SK-MEL-5 (cell line): ENCODE measurements around the gene TRABD. TPM values are rescaled to one million over a fixed set of nuclear protein-coding genes. Genes with fewer than 3 reads are reported as not detected.

Experiments used
- DNase-seq: peaks from one replicate; pipeline ENCODE4 v3.0.0-alpha.2; 2016; ENCODE audit warnings: low read depth, low spot score
- in situ Hi-C: cut with HindIII; loops from 2 replicates; pipeline ENCODE4 v1.10.0; 2016; ENCODE audit warnings: low sequenced_read_pairs, high pct_unique_total_duplicates, low pct_unique_long_range_greater_than_20kb
- total RNA-seq: library from RNA; depleted of rRNA; stranded (reverse); fragments of >200 nt; shearing (Covaris generic); gene quantifications from 2 replicates; pipeline ENCODE4 v1.2.3, GENCODE V29; 2014

TRABD gene
- total RNA-seq, 1 experiment from 2014 or later, result 29.6 TPM

DNA sequence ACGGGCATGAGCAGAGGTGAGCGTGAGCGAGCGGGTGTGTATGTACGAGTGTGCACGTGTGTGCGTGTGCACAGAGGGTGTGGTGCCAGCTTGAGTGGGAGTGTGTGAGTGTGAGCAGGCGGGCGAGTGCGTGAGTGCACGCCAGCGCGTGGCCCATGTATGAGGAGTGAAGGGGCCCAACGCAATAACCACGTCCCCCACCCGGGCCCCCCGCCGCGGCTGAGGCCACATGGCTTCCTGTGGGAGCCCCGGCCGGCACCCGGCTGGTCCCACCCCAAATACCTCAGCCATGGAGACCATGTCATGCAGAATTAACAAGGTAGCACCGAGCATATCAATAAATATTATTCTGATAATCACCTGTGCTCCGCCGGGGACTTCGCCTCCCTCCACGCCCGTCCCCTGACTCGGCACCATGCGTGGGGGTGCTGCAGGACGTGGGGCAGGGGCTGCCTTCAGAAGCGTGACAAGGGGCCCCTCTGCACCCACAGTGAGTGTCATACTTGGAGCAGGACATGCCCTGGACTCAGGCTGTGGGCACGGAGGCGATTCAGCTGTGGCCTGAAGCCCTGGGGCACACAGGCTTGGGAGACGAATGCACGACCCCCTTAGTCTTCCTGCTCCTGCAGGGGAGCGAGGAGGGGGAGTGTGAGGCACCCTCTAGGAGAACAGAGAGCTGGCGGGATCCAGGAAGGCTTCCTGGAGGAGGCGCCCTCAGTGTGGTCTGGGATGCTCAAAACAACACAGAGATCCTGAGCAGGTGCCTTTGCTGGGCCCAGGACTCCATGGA is 5.6 kb upstream of the TRABD start:
- in situ Hi-C loops, result no loop called here

DNA sequence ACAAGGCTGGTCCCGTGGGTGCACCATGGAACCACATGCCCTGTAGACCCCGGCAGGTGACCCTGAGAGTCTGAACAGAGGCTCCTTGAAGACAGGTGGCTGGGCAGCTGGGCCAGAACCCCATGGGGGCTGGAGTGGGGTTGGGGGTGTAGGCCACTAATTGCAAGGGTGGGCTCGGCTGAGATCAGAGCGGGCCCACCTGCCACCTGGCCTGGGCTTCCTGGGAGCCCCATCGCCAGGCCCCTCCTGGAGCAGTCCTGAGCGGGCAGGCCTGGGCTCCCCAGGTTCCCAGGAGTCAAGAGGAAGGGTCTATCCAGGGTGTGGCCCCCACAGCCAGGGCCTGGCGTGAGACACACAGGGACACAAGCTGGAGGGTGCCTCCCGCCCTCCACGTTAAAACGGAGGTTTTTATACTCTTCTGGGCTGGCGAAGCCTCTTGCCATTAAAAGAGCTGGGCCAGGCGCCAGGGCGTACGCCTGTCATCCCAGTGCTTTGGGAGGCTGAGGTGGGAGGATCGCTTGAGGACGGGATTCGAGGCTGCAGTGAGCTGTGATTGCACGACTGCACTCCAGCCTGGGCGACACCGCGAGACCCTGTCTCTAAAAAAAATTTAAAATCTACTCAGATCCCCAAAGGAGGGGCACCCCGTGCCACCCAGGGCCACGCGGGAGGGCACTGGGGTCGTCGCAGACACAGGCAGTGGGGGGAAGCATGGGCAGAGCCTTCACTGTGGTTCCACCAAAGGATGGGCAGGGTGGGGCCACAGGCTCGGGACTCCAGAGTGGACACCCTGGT is 4.8 kb upstream of the TRABD start:
- no peak for DNase-seq
- in situ Hi-C loops, result no loop called here

More for the DNA sequence above, 5.6 kb upstream of the TRABD start:
- DNase-seq, result no peak

GRCh38 chr22:50182176-50183081 is 3.3 kb upstream of the TRABD start:
- no peak for DNase-seq
- in situ Hi-C loops, result no loop called here

DNA sequence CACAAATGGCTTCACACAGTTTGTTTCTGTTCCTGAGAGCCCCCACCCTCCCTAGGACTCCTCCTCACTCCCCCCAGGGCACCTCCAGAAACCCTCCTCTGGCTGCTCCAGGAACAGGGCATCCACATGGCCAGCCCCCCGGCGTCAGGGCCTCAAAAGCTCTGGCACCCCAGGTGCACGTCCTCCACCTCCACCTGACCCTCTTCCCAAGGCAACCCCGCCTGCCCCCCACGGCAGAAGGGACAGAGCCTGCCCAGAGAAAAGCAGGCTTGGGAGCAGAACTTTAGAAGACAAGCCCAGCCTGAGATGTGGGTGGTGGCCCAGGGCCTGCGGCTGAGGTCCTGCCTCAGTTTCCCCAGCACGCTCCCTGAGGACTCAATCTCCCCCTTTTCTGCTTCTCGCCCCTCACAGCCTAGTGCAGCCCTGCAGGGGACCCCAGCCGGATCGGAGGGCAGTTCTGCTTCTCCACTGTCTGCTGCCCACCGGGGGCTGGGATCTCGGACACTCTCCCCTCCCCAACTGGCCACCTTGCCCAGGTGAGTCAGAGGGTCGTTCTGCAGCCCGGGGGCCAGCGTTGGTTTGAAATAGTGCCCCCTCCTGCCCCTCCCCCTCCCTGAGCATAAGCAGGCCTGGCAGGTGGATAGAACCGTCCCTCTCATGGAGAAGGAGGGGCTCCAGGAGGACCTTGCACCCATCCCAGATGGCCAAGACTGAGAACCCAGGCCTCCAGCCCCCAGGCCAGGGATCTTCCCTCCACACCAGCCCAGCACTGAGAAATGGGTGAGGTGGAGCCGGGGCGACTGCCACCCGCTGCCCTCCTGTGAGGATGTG is 2.4 kb upstream of the TRABD start:
- DNase-seq, result no peak
- in situ Hi-C loops, result no loop called here

- DNase-seq, result peak; percentile 37
- in situ Hi-C loops, result no loop called here
Observed at GRCh38 chr22:50184004-50184901, 1.5 kb upstream of the TRABD start.

- in situ Hi-C loops, result no loop called here
- DNase-seq, result no peak
Observed at GRCh38 chr22:50184902-50185374, 775 bp upstream of the TRABD start.

GRCh38 chr22:50186181-50186714 is 535 bp downstream of the TRABD start:
- in situ Hi-C loops, result no loop called here
- no peak for DNase-seq

DNA sequence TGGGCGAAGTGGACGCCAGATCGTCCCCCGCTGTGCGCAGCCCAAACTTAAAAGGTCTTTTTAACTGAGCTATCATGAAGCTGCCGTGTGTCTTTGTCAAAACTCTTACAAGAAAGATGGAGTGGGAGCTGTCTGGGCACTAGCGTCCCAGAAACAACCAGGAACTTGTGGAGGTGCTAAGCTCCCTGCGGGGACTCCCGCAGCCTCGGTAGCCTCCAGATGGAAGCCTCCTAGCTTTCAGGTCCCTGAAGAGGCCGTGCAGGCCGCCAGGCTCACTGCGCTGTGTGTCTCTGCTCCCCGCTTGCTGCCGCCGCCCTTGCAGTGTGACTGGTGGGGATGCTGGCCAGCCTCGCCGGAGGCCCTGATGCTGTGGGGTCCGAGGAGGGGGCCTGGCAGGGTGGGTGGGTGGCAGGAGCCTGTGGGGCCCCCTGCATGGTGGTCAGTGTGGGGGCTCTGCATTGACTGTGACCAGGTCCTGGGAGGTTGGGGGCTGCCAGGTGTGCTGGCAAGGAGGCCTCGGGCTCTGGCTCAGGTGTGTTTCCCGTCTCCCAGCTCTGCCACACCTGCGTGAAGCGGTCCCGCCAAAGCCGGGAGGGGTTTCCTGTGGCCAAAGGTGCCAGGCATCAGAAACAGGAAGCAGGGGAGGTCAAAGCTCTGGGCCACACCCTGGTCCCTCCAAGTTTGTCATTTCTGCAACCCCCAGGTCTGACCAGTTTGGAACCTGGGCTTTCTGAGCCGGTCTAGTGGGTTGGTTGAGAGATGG is 1.2 kb downstream of the TRABD start:
- DNase-seq, result no peak
- in situ Hi-C loops, result no loop called here

- DNase-seq, result no peak
- in situ Hi-C loops, result no loop called here
Observed at GRCh38 chr22:50188356-50188755, 2.6 kb downstream of the TRABD start.

DNA sequence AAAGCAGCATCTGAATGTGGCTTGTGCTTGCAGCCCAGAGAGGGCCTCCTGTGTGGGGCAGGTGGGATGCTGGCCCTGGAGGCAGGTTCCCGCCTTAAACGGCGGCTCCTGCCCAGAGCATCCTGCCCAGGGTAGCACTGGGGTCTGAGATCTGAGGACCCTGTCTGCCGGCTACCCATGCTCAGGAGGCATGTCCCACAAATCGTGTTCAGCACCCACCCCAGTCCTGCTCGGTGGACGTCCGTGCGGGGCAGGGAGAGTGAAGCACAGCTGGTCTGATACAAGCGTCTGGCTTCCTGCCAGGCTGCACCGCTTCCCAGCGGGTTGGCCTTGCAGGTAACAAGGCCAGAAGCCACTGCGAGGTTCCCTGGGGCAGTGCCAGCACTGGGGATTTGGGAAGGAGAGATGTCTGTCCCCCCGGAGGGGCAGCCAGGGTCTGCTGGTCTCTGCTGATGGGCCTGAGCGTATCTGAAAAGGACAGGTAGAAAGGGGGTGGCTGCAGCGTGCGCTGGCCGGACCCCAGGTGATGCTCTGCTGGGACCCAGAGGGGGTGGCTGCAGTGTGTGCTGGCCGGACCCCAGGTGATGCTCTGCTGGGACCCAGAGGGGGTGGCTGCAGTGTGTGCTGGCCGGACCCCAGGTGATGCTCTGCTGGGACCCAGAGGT is 3.6 kb downstream of the TRABD start:
- in situ Hi-C loops, result no loop called here

DNA sequence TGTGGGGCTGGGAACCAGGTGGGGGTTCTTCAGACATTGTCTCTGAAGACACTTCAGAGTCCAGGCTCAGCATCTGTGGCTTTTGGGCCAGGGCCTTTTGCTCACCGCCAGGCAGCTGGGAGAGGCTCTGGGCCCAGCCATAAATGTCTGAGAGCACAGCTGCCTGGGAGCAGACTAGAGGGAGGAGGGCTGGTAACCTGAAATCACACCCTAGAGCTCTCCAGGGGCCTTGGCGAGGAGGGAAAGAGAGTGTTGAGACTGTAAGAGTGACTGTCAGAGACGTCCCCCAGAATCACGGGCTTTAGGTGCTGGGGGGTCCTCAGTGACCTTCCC is 4.1 kb downstream of the TRABD start:
- DNase-seq, result no peak
- in situ Hi-C loops, result no loop called here

More for the DNA sequence above, 3.6 kb downstream of the TRABD start:
- DNase-seq, result no peak

- in situ Hi-C loops, result no loop called here
- peak; percentile 64 for DNase-seq
Observed at GRCh38 chr22:50190182-50190940, 4.6 kb downstream of the TRABD start.

DNA sequence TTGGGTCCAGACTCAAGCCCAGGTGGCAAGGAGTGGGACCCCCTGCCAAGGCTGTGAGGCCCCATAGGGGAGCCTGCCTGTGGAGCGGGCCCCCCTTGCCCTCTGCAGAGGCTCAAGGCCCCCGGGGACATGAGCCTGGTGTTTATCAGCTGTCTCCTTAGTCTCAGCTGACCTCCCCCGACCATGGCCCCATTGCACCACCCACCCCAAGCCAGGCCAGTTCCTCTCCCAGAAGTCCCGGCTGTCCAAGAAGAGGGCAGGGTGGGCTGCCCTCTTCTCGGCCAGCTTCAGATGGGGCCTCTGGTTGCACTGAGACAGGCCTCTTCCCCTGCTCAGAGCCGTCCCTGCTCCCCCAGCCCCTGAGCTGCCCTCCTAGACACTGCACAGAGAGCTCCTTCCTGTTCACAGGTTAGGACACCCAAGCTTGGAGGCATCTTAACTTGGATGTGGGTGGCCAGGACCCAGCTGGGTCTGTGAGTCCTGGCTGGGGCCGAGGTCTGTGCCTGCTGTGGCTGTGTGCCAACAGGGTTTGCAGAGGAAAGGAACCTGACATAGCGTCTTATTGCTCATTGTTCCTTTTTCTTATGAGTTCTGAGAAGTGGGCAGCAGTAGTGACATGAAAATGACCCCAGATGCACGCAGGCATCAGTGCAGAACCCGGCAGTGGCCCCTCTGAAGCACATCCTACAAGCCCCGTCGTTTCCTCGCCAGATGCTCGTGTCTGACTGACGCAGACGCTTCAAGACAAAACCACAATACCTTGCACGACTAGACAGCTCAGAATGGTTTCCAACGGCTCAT is 5.4 kb downstream of the TRABD start:
- DNase-seq, result no peak
- in situ Hi-C loops, result no loop called here
